ENCODE results near the gene SHKBP1. TPM values are rescaled to one million over a fixed set of nuclear protein-coding genes. Genes with fewer than 3 reads are reported as not detected.

The SHKBP1 gene
- polyA plus RNA-seq, 1 experiment = 59.0 TPM

DNA sequence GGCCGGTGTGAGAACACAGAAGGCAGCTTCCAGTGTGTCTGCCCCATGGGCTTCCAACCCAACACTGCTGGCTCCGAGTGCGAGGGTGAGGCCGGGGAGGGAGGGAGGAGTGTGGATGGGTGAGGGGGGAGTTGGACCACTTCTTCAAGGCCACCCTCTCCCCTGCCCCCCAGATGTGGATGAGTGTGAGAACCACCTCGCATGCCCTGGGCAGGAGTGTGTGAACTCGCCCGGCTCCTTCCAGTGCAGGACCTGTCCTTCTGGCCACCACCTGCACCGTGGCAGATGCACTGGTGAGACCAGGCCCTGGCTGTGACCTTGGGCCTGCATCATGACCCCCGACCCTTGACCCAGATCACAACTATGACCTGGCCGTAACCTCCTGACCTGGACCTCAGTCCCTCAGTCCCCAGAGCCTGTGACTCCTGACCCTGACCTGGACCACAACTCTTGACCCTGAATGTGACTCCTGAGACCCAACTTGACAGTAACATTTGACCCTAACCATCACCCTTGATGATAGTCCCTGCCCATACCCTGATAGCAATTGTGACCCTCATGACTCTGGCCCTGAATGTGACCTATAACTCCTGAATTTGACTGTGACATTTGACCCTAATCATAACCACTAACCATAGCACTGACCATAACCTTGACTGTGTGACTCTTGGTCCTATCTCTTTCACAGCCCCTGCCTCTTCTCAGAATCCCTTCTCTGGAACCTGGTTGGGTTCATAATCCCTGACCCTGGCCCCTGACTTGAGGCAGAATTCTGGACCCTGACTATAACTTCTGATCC is 35.4 kb downstream of the SHKBP1 start:
- H3K27me3 ChIP-seq (ENCODE audit: control insufficient read depth, insufficient read depth, low read length) = no peaks in the 10 kb centered on the region
- TF ChIP-seq, protein P1, sequence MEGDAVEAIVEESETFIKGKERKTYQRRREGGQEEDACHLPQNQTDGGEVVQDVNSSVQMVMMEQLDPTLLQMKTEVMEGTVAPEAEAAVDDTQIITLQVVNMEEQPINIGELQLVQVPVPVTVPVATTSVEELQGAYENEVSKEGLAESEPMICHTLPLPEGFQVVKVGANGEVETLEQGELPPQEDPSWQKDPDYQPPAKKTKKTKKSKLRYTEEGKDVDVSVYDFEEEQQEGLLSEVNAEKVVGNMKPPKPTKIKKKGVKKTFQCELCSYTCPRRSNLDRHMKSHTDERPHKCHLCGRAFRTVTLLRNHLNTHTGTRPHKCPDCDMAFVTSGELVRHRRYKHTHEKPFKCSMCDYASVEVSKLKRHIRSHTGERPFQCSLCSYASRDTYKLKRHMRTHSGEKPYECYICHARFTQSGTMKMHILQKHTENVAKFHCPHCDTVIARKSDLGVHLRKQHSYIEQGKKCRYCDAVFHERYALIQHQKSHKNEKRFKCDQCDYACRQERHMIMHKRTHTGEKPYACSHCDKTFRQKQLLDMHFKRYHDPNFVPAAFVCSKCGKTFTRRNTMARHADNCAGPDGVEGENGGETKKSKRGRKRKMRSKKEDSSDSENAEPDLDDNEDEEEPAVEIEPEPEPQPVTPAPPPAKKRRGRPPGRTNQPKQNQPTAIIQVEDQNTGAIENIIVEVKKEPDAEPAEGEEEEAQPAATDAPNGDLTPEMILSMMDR (IDR thresholded peaks at IDR 0.05; ENCODE audit: insufficient read depth, low read depth, low read length) = no peak
- DNase-seq (ENCODE audit: low read depth) = no peak
- ChIA-PET CTCF (interaction anchor here (1.0 kb wide), 1 partner anchor 23 kb away, joined by 3 read pairs; no protein-coding TSS in a partner anchor), POLR2A (no interaction called here)
- no peaks in the 10 kb centered on the region for H3K36me3 ChIP-seq (ENCODE audit: control insufficient read depth, insufficient read depth, low read length)
- no peak overlapping the region for H3K4me3 ChIP-seq (ENCODE audit: low read depth, low read length)

DNA sequence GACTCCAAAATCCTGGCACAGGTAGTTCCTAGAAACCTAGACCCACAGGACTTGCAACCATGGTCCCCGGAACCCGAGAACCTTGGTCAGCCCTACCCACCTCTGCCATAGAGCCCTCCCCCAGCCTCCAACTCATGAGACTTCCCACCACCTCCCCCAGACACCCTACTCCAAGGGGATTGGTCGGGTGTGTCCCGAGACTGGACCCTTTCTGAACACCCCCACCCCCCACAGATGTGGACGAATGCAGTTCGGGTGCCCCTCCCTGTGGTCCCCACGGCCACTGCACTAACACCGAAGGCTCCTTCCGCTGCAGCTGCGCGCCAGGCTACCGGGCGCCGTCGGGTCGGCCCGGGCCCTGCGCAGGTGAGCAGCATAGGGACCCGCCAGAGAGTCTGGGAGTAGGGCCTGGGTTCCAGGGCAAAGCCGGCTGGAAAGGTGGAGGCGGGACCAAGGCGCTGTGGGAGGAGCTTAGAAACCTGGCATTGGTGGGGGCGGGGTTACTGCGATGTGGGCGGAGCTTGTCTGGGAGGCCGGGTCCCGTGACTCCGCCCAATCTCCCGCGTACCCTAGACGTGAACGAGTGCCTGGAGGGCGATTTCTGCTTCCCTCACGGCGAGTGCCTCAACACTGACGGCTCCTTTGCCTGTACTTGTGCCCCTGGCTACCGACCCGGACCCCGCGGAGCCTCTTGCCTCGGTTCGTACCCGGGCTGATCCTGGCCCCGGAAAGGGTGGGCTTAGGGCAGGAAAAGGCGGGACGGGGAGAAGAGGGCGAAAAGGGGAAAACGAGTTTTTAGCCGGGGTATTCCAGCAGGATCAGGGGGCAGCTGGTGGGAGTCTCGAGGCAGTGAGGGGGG is 36.4 kb downstream of the SHKBP1 start:
- CTCF ChIA-PET = interaction anchor here (3.5 to 4.8 kb wide), 2 partner anchors 10 to 22 kb away, joined by 19 to 41 read pairs; no protein-coding TSS in a partner anchor
- H3K4me3 ChIP-seq (ENCODE audit: low read depth, low read length) = peak overlapping the region; percentile 82
- H3K36me3 ChIP-seq (ENCODE audit: control insufficient read depth, insufficient read depth, low read length) = no peaks in the 10 kb centered on the region
- no peaks in the 10 kb centered on the region for H3K27me3 ChIP-seq (ENCODE audit: control insufficient read depth, insufficient read depth, low read length)
- POLR2A ChIA-PET = no interaction called here
- DNase-seq (ENCODE audit: low read depth) = no peak
- TF ChIP-seq, protein P1 (IDR thresholded peaks at IDR 0.05; ENCODE audit: insufficient read depth, low read depth, low read length) = no peak

DNA sequence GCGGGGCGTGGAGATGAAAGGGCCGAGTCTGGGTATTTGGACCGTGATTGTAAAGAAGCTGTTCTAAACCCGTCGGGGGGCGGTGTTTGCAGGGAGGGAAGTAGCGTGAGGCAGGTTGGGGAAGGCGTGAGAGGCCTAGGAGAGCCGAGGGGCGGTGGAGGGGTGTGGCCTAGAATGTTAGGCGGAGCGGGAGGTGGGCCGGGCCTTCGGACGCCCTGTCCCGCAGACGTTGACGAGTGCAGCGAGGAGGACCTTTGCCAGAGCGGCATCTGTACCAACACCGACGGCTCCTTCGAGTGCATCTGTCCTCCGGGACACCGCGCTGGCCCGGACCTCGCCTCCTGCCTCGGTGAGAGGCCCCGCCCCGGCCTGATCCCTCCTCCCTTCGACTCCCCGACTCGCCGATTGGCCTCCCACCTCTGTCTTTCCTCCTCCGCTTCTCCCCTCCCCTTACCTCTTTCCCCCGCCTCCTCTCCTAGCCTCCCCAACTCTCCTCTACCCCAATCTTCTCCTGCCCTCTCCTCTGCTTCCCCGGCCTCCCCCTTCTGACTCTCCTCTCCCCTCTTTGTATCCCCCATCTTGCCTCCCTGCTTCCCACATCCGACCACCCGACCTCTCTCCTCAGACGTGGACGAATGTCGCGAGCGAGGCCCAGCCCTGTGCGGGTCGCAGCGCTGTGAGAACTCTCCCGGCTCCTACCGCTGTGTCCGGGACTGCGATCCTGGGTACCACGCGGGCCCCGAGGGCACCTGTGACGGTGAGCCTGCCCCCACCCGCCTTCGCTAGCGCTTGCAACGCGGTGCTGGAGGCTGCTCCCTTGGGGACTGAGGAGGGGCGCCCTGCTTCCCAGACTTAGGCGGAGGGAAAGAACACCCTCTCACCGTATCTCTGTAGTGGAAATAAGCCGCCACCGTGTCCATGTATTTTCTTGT is 37.3 kb downstream of the SHKBP1 start:
- ChIA-PET POLR2A (no interaction called here), CTCF (interaction anchor here (3.5 to 4.8 kb wide), 2 partner anchors 11 to 21 kb away, joined by 19 to 41 read pairs; no protein-coding TSS in a partner anchor)
- H3K36me3 ChIP-seq (ENCODE audit: control insufficient read depth, insufficient read depth, low read length) = no peaks in the 10 kb centered on the region
- peak; percentile 35 for DNase-seq (ENCODE audit: low read depth)
- peak overlapping the region; percentile 82 for H3K4me3 ChIP-seq (ENCODE audit: low read depth, low read length)
- H3K27me3 ChIP-seq (ENCODE audit: control insufficient read depth, insufficient read depth, low read length) = no peaks in the 10 kb centered on the region
- TF ChIP-seq, protein P1 (IDR thresholded peaks at IDR 0.05; ENCODE audit: insufficient read depth, low read depth, low read length) = no peak

DNA sequence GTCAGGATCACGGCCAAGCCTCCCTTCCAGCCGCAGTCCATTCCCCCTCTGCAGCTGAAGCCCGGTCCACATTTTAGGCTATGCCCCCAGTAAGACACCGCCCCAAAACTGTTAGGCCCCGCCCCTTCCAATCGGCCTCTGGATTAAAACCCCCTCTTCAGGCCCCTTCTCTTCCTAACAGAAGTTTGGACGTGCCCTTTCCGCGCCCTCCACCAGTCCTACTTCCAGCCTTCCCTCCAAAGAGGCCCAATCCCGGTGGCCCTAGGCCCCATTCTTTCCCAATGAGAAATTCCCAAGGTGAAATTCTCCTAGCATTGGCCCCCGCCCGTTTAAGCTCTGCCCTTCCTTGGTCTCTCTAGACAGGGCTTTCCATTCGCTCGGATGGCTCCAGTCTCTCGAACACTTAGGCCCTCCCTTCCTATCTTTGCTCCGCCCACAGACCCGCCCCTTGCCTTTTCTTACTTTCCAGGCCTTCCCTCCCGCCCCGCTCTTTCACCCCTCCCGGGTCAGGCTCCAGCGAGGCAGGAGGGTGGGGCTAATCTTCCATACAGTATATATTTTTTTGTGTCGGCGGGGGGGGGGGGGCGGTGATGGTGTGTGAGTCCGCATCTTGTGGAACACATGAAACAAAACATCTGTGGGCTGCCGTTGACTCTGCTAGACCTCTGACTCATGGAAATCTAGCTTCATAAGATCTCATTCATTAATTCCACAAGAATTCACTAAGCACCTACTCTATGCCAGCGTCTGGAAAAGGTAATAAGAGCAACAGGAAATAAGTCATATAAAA is 38.1 kb downstream of the SHKBP1 start:
- DNase-seq (ENCODE audit: low read depth) = peak; percentile 87
- TF ChIP-seq, protein P1 (IDR thresholded peaks at IDR 0.05; ENCODE audit: insufficient read depth, low read depth, low read length) = no peak
- POLR2A ChIA-PET = no interaction called here
- H3K36me3 ChIP-seq (ENCODE audit: control insufficient read depth, insufficient read depth, low read length) = peaks cover 2% of the 10 kb centered on the region
- CTCF ChIA-PET = interaction anchor here (0.8 to 4.8 kb wide), 6 partner anchors 10 to 44 kb away, joined by 3 to 41 read pairs (median 4); no protein-coding TSS in a partner anchor
- peak overlapping the region; percentile 82 for H3K4me3 ChIP-seq (ENCODE audit: low read depth, low read length)
- H3K27me3 ChIP-seq (ENCODE audit: control insufficient read depth, insufficient read depth, low read length) = no peaks in the 10 kb centered on the region
